GM20431 (cell line): ENCODE results near the gene TPPP.

Source experiments
- in situ Hi-C: fragments of 300-500 bp; cut with MseI, MboI; formaldehyde crosslinking; loops from one replicate; pipeline ENCODE4 v1.15.0; 2020; ENCODE audit warnings: low sequenced_read_pairs; ENCODE audit not compliant: unreplicated experiment

TPPP gene

GRCh38 chr5:668283-668995, 24.7 kb downstream of the TPPP start:
- in situ Hi-C loops, result no loop called here

GRCh38 chr5:666816-667498, 26.2 kb downstream of the TPPP start:
- in situ Hi-C loops, result no loop called here

GRCh38 chr5:665956-666711, 27.0 kb downstream of the TPPP start:
- in situ Hi-C loops, result no loop called here

GRCh38 chr5:665541-665955, 27.6 kb downstream of the TPPP start:
- in situ Hi-C loops, result no loop called here

DNA sequence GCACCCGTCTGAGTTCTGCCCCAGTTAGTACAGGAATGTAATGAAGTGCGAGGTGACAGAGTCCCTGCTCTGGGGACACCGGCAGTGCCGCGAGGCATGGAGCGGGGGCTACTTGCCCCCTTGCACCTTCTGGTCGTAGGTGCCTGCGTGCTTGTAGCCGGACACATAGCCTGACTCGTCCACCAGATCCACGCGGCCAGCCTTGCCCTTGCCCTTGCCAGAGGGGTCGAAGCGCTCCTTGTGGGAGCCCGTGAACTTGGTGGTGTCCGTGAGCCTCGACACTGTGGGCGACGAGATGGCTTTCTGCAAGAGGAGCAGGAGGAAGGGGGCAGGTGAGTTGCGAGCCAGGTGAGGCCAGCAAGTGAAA, 28.2 kb downstream of the TPPP start:
- in situ Hi-C loops, result no loop called here

- in situ Hi-C loops, result no loop called here
Measured at GRCh38 chr5:664343-664993, 28.7 kb downstream of the TPPP start.

- in situ Hi-C loops, result no loop called here
Measured at GRCh38 chr5:663436-664342, 29.5 kb downstream of the TPPP start.

- in situ Hi-C loops, result no loop called here
Measured at GRCh38 chr5:662751-663435, 30.3 kb downstream of the TPPP start.

DNA sequence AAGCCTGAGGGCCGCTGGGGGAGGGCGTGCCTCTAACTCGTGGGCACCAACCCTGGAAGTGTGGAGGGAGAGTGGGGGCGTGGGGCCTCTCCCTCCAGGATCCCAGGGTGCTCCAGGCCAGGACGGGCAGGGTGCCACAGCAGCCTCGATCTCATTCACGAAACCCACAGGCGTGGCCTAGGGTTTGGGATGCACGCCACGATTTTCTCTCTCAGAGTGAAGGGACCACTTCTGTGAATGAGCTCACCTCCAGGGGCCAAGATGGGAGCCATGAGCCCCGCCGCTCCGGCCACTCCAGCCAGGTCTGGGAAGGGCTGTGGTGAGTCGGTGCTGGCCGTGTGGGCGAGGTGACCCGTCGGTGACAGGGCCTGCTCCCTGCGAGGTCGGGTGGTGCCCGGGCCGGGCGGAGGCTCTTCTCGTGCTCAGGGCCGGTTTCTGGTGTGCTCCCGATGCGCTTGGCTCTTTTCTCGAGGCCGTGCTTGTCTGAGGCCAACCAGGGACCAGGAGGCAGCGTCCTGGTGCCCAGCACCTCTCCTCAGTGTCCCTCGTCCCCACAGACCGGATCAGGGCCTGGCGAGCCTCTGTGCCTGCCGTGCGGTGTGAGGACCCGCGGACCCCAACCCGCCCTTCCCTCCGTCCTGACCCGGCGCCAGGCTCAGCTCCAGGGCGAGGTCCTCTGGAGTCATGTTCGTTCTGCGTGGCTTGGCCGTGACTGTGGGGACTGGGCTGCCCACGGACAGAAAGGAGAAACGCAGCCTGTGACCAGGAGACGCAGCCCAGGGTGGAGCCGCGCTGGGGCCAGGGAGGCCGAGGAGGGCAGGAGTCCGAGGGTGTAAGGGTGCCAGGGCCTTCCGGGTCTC, 31.0 kb downstream of the TPPP start:
- in situ Hi-C loops, result no loop called here

- in situ Hi-C loops, result no loop called here
Measured at GRCh38 chr5:660491-661030, 32.6 kb downstream of the TPPP start.

- in situ Hi-C loops, result no loop called here
Measured at GRCh38 chr5:659496-660263, 33.5 kb downstream of the TPPP start.

DNA sequence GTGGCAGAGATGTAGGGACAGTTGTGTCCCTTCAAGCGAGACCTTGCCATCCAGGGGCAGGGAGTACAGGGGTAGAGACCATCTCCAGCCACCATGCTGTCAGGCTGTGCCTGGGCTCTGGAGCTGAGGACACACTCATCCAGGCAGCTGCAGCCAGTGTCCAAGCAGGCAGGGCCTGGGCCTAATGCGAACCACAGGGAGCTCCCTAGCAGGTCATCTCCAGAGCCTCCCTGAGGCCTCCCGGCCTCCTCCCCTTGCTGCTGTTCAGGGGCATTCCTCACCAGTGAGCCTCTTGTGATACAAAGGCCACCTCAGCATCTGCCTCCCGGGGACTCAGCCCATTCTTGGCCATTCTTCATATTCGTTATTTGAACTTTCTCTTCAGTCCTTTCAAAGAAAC, 35.0 kb downstream of the TPPP start:
- in situ Hi-C loops, result no loop called here

- in situ Hi-C loops, result no loop called here
Measured at GRCh38 chr5:657570-657969, 35.6 kb downstream of the TPPP start.

GRCh38 chr5:655406-655805, 37.7 kb downstream of the TPPP start:
- in situ Hi-C loops, result no loop called here

GRCh38 chr5:654071-654778, 38.9 kb downstream of the TPPP start:
- in situ Hi-C loops, result no loop called here

DNA sequence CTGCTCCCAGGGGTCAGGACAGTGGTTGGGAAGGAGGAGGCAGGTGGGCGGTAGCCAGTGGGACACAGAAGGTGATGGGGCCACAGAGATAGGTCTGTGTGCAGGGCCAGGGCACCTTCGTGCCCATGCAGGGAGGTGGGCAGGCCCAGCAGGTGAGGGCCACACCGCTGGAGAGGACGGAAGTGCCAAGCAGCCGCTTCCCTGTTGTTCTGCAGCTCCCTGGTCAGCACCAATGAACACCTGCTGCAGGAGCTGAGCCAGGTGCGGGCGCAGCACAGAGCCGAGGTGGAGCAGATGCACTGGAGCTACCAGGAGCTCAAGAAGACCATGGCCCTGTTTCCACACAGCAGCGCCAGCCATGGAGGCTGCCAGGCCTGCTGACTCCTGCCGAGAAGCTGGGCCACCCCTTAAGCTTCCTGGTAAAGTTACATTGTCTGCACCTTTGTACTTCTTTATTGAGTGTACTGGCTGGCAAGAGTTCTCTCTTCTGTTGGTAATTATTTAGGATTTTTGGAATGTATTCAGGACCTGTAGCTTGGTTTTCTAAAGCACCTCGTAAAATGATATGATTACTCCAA, 40.3 kb downstream of the TPPP start:
- in situ Hi-C loops, result no loop called here
